ENCODE measurements around the gene ME3.

ME3 gene

GRCh38 chr11:86511086-86511551 is 161.3 kb downstream of the ME3 start:
- no peak for TF ChIP-seq CTCF (IDR thresholded peaks at IDR 0.05; ENCODE audit: insufficient read depth, low read depth, low read length, missing control alignments)
- no peak for DNase-seq (ENCODE audit: low read depth)
- no peak overlapping the region for H3K4me3 ChIP-seq (ENCODE audit: low read depth, low read length)

DNA sequence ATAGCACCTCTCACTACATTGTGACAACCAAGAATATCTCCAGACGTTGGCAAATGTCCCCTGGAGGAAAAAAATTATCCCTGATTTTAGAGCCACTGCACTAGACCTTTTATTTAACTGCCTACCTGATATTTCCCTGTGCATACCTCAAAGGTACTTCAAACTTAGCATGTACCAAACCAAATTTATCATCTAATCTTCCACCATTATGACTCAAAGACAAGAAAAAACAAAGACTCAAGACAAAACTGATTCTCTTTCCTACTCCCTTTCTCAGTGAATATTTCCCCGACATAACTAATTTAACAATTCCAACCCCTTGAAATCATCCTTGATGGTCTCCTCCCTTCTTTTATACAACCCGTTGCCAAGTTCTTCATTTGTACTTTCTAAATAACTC is 161.7 kb downstream of the ME3 start:
- no peak for DNase-seq (ENCODE audit: low read depth)
- H3K4me3 ChIP-seq (ENCODE audit: low read depth, low read length), result no peak overlapping the region
- TF ChIP-seq CTCF (IDR thresholded peaks at IDR 0.05; ENCODE audit: insufficient read depth, low read depth, low read length, missing control alignments), result no peak

DNA sequence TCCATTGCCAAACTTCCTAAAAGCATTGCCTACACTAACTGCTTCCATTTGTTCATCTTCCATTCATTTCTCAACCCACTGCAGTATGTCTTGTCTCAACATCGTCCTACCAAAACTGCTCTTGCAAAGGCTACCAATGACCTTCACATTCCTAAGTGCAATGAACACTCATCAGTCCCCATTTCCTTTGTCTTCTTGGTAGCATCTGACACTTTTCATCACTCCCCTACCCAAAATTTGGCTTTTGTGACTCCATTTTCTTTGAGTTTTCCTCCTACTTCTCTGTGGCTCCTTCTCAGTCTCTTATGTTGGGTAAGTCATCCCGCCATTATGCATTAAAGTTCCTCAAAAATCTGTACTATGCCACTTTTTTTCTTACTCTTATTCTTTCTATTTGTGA is 162.3 kb downstream of the ME3 start:
- no peak overlapping the region for H3K4me3 ChIP-seq (ENCODE audit: low read depth, low read length)
- no peak for DNase-seq (ENCODE audit: low read depth)
- TF ChIP-seq CTCF (IDR thresholded peaks at IDR 0.05; ENCODE audit: insufficient read depth, low read depth, low read length, missing control alignments), result no peak

DNA sequence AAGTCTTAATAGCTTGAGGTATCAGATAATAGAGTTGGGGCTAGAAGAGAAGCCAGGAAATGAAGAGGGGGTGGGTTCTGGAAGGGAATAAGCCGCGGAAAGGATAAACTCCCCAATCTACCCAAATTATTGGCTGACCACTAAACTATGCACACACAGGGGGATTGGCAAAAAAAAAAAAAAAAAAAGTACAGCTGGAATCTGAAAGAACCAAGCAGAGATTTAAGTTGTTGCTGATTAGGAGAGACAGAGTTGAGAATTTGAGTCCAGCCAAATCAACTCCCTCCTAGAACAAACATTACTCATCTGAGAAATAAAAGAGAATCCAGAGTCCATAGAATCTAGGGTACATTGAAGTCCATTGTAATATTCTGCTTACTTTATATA is 162.8 kb downstream of the ME3 start:
- DNase-seq (ENCODE audit: low read depth), result no peak
- no peak overlapping the region for H3K4me3 ChIP-seq (ENCODE audit: low read depth, low read length)
- TF ChIP-seq CTCF (IDR thresholded peaks at IDR 0.05; ENCODE audit: insufficient read depth, low read depth, low read length, missing control alignments), result no peak

DNA sequence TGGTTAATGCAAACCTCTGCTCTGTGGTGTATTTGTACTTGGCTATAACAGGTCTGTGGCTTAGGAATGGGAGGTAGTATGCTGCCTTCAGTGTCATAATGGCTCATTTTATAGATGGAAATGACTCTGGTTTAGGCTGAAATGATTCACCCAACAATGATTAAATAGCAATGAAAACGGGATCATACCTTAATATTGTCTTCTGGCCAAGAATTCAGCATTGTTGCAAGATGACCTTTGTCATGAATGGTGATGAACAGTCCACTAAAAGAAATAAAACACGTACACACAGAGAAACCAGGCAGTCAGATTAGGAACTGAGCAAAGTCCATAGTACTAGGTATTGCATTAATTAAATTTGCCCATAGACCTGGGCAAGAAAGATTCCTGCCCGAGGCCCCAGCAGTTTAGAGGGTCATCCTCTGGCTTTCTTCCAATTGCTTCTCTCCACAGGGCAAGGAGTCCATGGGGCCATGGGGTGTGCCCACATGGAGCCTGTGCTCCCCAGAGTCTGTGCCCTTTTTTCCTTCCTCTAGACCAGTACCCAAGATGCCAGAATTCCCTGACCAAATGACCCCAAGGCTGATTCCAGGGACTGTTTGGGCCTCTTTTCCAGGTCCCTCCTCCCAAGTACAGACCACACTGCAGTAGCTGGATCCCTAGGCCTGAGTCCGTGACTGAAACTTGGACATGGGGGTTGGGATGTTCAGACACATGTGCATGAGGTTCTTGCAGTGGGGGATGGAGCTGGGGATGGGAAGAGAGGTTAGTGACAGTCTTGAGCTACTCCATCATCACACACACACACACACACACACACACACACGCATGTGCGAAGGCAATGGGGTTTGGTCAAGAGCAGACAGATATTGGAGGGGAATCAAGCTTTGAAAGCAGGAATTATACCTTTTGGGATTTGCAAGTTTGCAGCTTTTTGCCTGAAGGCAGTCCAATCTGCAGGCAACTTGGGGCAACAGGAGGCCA is 163.5 kb downstream of the ME3 start:
- no peak for DNase-seq (ENCODE audit: low read depth)
- H3K4me3 ChIP-seq (ENCODE audit: low read depth, low read length), result no peak overlapping the region
- no peak for TF ChIP-seq CTCF (IDR thresholded peaks at IDR 0.05; ENCODE audit: insufficient read depth, low read depth, low read length, missing control alignments)

DNA sequence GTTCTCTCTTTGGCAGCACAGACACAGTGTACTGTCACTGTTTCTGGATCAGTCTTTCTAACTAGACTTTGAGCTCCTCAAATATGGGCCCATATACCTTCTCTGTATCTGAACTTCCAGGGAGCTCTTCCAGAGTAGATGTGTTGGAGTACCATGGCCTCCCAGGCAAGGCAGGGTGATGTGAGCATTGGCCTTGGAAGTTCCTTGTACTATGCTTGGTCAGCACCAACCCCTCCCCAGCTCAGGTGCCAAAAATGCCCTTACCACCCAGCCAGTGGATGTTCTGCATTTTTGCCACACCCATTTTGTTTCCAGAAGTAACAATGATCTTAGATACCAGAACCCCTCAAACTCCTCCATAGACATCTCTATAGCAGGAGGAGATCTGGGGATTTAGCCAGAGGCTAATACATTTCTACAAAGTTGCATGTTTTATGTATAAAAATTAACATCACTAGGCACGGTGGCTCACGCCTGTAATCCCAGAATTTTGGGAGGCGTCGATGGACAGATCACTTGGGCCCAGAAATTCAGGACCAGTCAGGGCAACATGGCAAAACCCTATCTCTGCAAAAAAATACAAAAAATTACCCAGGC is 165.1 kb downstream of the ME3 start:
- no peak for TF ChIP-seq CTCF (IDR thresholded peaks at IDR 0.05; ENCODE audit: insufficient read depth, low read depth, low read length, missing control alignments)
- DNase-seq (ENCODE audit: low read depth), result no peak
- no peak overlapping the region for H3K4me3 ChIP-seq (ENCODE audit: low read depth, low read length)

Data from GM12865 (cell line).